PC-3 (cell line): ENCODE data around the gene ZMAT1. TPM values are rescaled to one million over a fixed set of nuclear protein-coding genes. Genes with fewer than 3 reads are reported as not detected.

Source experiments
- ATAC-seq: fragments of 200-7000 bp; cut with Tn5 transposase; 2 replicates; pipeline ENCODE4 v1.9.1; 2020; ENCODE audit warnings: mild to moderate bottlenecking, moderate library complexity
- BruUV-seq: library from RNA; stranded (reverse); fragments of 400-500 nt; replicated peaks from 2 replicates; lab custom pipeline; 2021; lab: Mats Ljungman, UMichigan
- CTCF ChIA-PET: fragments of 300-600 bp; sonication (Branson Sonifier 250); formaldehyde crosslinking; loops from one replicate; lab custom pipeline; 2022; ENCODE audit warnings: antibody characterized with exemption; lab: Charles Lee
- POLR2A ChIA-PET: fragments of 300-600 bp; sonication (Branson Sonifier 250); formaldehyde crosslinking; loops from one replicate; lab custom pipeline; 2022; ENCODE audit warnings: antibody characterized with exemption; ENCODE audit not compliant: unreplicated experiment; lab: Charles Lee
- DNase-seq: peaks from one replicate; pipeline ENCODE4 v3.0.0-alpha.2; 2015
- H2AFZ ChIP-seq: fragments of 300-600 bp; sonication (generic); 2 replicates; pipeline ENCODE4 v1.6.0; 2016; ENCODE audit warnings: antibody characterized with exemption, low read length
- H3F3A ChIP-seq: fragments of 300-600 bp; sonication (generic); one replicate; pipeline ENCODE4 v1.6.0; 2017; ENCODE audit warnings: antibody characterized with exemption, low read length, control low read depth, mild to moderate bottlenecking; ENCODE audit not compliant: unreplicated experiment
- H3K27ac ChIP-seq: fragments of 300-600 bp; sonication (generic); 2 replicates; pipeline ENCODE4 v1.5.1; 2016; ENCODE audit warnings: mild to moderate bottlenecking, low read length
- H3K27me3 ChIP-seq: fragments of 300-600 bp; sonication (generic); 2 replicates; pipeline ENCODE4 v1.6.1; 2016; ENCODE audit warnings: low read length, mixed read lengths
- H3K36me3 ChIP-seq: fragments of 300-600 bp; sonication (generic); 2 replicates; pipeline ENCODE4 v1.6.1; 2016; ENCODE audit warnings: low read depth, mixed run types, low read length, mixed read lengths
- H3K4me1 ChIP-seq: fragments of 300-600 bp; sonication (generic); 2 replicates; pipeline ENCODE4 v1.5.1; 2016; ENCODE audit warnings: low read length; ENCODE audit not compliant: insufficient read depth
- H3K4me2 ChIP-seq: fragments of 300-600 bp; sonication (generic); 2 replicates; pipeline ENCODE4 v1.6.0; 2016; ENCODE audit warnings: low read length
- H3K4me3 ChIP-seq: fragments of 300-600 bp; sonication (generic); 2 replicates; pipeline ENCODE4 v1.5.1; 2016; ENCODE audit warnings: mild to moderate bottlenecking, low read length, mixed read lengths
- H3K79me2 ChIP-seq: fragments of 300-600 bp; sonication (generic); 2 replicates; pipeline ENCODE4 v1.6.1; 2017; ENCODE audit warnings: low read length, mixed read lengths
- H3K9ac ChIP-seq: fragments of 300-600 bp; sonication (generic); 2 replicates; pipeline ENCODE4 v1.6.0; 2016; ENCODE audit warnings: mild to moderate bottlenecking, low read length
- H3K9me2 ChIP-seq: fragments of 300-600 bp; sonication (generic); replicated peaks from 2 replicates; pipeline ENCODE4 v1.6.1; 2016; ENCODE audit warnings: mixed run types, low read length, mixed read lengths
- H3K9me3 ChIP-seq: fragments of 300-600 bp; sonication (generic); 2 replicates; pipeline ENCODE4 v1.6.1; 2016; ENCODE audit warnings: low read length, mixed read lengths
- H4K20me1 ChIP-seq: fragments of 300-600 bp; sonication (generic); 2 replicates; pipeline ENCODE4 v1.6.1; 2016; ENCODE audit warnings: low read length, mixed read lengths
- EZH2 ChIP-seq: fragments of 300-600 bp; sonication (generic); IDR thresholded peaks from one replicate; pipeline ENCODE4 v1.6.1; 2017; ENCODE audit warnings: antibody characterized with exemption, mild to moderate bottlenecking, low read length; ENCODE audit not compliant: unreplicated experiment
- EZH2phosphoT487 ChIP-seq: fragments of 300-600 bp; sonication (generic); IDR thresholded peaks from 2 replicates; pipeline ENCODE4 v1.6.1; 2018; ENCODE audit warnings: mild to moderate bottlenecking, antibody characterized with exemption, low read length, borderline replicate concordance
- intact Hi-C: fragments of 100-400 bp; cut with micrococcal nuclease; formaldehyde crosslinking; loops from 2 replicates; pipeline ENCODE4 v1.9.0; 2023
- total RNA-seq: library from RNA; depleted of rRNA; stranded (reverse); fragments of >200 nt; gene quantifications from 2 replicates; pipeline ENCODE4 v1.2.3, GENCODE V29; 2014; rRNA removed
- TF ChIP-seq, protein P1 (sequence below): fragments of 300-600 bp; sonication (generic); conservative IDR thresholded peaks from 2 replicates; pipeline ENCODE4 v1.5.1; 2017; ENCODE audit warnings: antibody characterized with exemption, low read depth, mild to moderate bottlenecking, low read length

The ZMAT1 gene
- total RNA-seq, 1 experiment from 2014 or later = not detected

DNA sequence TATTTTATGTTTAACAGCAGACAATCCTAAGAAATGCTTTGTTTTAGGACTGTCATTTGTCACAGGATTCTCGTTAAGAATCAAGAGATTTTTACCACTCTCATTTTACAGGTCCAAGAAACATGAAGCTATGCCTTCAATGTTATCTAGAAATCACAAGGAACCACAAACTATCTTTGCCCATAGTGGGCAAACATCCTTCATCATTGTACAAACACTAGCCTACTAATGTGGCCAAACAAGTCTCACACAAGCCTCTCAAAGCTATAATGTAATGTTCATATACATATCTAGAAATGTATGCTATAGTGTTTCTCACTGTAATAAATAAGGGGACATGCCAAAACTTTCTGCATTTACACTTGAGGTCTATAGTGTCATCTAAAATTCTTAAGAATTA, 26.8 kb downstream of the ZMAT1 start:
- TF ChIP-seq, protein P1, sequence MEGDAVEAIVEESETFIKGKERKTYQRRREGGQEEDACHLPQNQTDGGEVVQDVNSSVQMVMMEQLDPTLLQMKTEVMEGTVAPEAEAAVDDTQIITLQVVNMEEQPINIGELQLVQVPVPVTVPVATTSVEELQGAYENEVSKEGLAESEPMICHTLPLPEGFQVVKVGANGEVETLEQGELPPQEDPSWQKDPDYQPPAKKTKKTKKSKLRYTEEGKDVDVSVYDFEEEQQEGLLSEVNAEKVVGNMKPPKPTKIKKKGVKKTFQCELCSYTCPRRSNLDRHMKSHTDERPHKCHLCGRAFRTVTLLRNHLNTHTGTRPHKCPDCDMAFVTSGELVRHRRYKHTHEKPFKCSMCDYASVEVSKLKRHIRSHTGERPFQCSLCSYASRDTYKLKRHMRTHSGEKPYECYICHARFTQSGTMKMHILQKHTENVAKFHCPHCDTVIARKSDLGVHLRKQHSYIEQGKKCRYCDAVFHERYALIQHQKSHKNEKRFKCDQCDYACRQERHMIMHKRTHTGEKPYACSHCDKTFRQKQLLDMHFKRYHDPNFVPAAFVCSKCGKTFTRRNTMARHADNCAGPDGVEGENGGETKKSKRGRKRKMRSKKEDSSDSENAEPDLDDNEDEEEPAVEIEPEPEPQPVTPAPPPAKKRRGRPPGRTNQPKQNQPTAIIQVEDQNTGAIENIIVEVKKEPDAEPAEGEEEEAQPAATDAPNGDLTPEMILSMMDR = no peak
- TF ChIP-seq EZH2phosphoT487 (no peak), EZH2 (no peak)
- CTCF ChIA-PET = no interaction called here

More for the DNA sequence above, 26.8 kb downstream of the ZMAT1 start:
- Histone ChIP-seq H3K79me2 (no peaks in the 10 kb centered on the region), H3K36me3 (no peaks in the 10 kb centered on the region), H3K9ac (no peak overlapping the region), H3K27me3 (no peaks in the 10 kb centered on the region), H3K27ac (no peak overlapping the region), H3K9me2 (no peaks in the 10 kb centered on the region), H3K4me2 (no peak overlapping the region), H2AFZ (no peak overlapping the region), H3K4me3 (no peak overlapping the region), H4K20me1 (no peaks in the 10 kb centered on the region), H3K4me1 (no peaks in the 10 kb centered on the region), H3F3A (no peaks in the 10 kb centered on the region), H3K9me3 (no peaks in the 10 kb centered on the region)
- intact Hi-C loops = no loop called here
- ATAC-seq (no peak), DNase-seq (peak; percentile 1)
- POLR2A ChIA-PET = no interaction called here
- BruUV-seq = no TSS peak

Other genes with a start within 250 kb of the ZMAT1 start
- not detected in 2 replicates for gene TCEAL2, start 193.7 kb upstream of the ZMAT1 start, total RNA-seq
- gene TCEAL6, start 210.5 kb upstream of the ZMAT1 start, total RNA-seq = not detected in 2 replicates
- 0.18 TPM in 1 of 2 replicates, not detected in the other for gene BEX5, start 223.9 kb upstream of the ZMAT1 start, total RNA-seq